ENCODE data around the gene MLC1. TPM values are rescaled to one million over a fixed set of nuclear protein-coding genes. Genes with fewer than 3 reads are reported as not detected.

MLC1 gene
- total and polyA plus RNA-seq, 2 experiments from 2014 or later = 0.27 to 0.32 TPM

- peaks cover 88% of the 10 kb centered on the region for H3K27me3 ChIP-seq
- TF ChIP-seq CTCF (IDR thresholded peaks at IDR 0.05; ENCODE audit: low read depth, low read length) = no peak
- no peak overlapping the region for H3K4me3 ChIP-seq
- no peak for DNase-seq (ENCODE audit: low read depth in 1 of 2, low spot score in 1 of 2)
- H3K27ac ChIP-seq = no peak overlapping the region
- no peaks in the 10 kb centered on the region for H3K9me3 ChIP-seq (ENCODE audit: low read depth)
- no peaks in the 10 kb centered on the region for H3K36me3 ChIP-seq
- H3K4me1 ChIP-seq (ENCODE audit: low read depth) = no peaks in the 10 kb centered on the region
These were observed 69.5 kb downstream of the MLC1 start for GRCh38 chr22:50015451-50016307.

- Histone ChIP-seq H3K27me3 (peaks cover 96% of the 10 kb centered on the region), H3K36me3 (no peaks in the 10 kb centered on the region), H3K4me3 (peak overlapping the region; percentile 11), H3K9me3 (ENCODE audit: low read depth) (no peaks in the 10 kb centered on the region), H3K4me1 (ENCODE audit: low read depth) (no peaks in the 10 kb centered on the region), H3K27ac (no peak overlapping the region)
- DNase-seq (ENCODE audit: low read depth in 1 of 2, low spot score in 1 of 2) = no peak
- TF ChIP-seq CTCF (IDR thresholded peaks at IDR 0.05; ENCODE audit: low read depth, low read length) = no peak
These were observed 70.4 kb downstream of the MLC1 start for GRCh38 chr22:50014655-50015401.

GRCh38 chr22:50014053-50014501, 71.1 kb downstream of the MLC1 start:
- no peak overlapping the region for H3K27ac ChIP-seq
- H3K9me3 ChIP-seq (ENCODE audit: low read depth) = no peaks in the 10 kb centered on the region
- peaks cover 97% of the 10 kb centered on the region for H3K27me3 ChIP-seq
- no peak overlapping the region for H3K4me3 ChIP-seq
- no peak for TF ChIP-seq CTCF (IDR thresholded peaks at IDR 0.05; ENCODE audit: low read depth, low read length)
- H3K36me3 ChIP-seq = no peaks in the 10 kb centered on the region
- no peaks in the 10 kb centered on the region for H3K4me1 ChIP-seq (ENCODE audit: low read depth)
- DNase-seq (ENCODE audit: low read depth in 1 of 2, low spot score in 1 of 2) = no peak

- Histone ChIP-seq H3K9me3 (ENCODE audit: low read depth) (no peaks in the 10 kb centered on the region), H3K27me3 (peaks cover 88% of the 10 kb centered on the region), H3K4me1 (ENCODE audit: low read depth) (no peaks in the 10 kb centered on the region), H3K36me3 (no peaks in the 10 kb centered on the region), H3K4me3 (no peak within 1 kb of the TSS), H3K27ac (no peak within 1 kb of the TSS)
- peak in 1 of 2 donors; percentile 22 for DNase-seq (ENCODE audit: low read depth in 1 of 2, low spot score in 1 of 2)
- peak; percentile 26 for TF ChIP-seq CTCF (IDR thresholded peaks at IDR 0.05; ENCODE audit: low read depth, low read length)
These were observed 72.7 kb downstream of the MLC1 start, which contains the start of gene IL17REL for GRCh38 chr22:50012211-50013181. Gene IL17REL (minus strand): TSS chr22:50012765. CDS start chr22:50012646, 119 bp downstream.
